Fibroblast of skin of left biceps (primary cell): ENCODE measurements around the gene AGAP1.

Source experiments
- DNase-seq, 2 experiments: peaks; one replicate each; pipeline ENCODE4 v3.0.0-alpha.2; 2013; ENCODE audit warnings: low read depth in 2 of 2

Gene AGAP1

GRCh38 chr2:235569837-235570236 is 76.0 kb downstream of the AGAP1 start:
- no peak for DNase-seq

DNA sequence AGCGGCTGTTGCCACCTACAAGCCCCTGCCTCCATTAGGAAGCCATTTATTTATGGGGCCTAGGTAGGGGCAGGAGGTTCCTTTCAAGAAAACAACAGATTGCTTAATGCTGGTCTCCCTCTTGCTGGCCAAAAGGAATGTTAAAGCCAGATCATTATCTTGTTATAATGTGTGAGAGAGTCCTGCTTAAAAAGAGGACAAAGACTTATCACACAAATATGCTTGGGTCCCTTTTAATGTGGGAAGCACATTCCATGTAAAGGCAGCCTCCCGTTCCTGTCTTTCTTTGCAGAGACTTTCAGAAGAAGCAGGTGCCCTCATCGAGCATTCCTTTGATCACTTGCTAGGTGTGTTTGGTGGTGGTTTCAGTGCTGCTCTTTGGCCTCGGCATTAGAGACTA is 76.4 kb downstream of the AGAP1 start:
- DNase-seq: no peak

DNA sequence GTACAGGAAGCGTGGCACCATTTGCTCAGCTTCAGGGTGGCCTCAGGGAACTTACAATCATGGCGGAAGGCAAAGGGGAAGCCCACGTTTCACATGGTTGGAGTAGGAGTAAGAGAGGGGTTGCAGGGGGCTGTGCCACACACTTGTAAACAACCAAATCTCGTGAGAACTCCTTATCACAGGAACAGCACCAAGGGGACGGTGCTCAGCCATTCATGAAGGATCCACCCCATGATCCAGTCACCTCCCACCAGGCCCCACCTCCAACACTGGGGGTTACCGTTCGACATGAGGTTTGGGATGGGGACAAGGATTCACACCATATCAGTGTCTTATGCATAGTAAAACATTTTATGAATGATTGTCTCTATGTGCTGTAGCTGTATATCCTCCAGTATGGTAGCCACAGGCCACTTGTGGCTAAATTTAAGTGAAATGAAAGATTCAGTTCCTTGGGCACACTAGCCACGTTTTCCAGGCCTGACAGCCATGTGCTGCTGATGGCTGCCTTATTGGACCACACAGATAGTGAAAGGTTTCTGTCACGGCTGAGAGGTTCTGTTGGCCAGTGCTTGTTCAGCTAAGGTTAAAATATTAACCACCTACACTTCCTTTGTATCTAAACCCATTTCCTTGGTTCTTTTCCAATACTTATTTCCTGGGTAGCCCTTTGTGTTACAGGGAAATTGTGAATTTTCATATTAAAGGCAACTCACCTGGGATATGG is 77.3 kb downstream of the AGAP1 start:
- DNase-seq: no peak

DNA sequence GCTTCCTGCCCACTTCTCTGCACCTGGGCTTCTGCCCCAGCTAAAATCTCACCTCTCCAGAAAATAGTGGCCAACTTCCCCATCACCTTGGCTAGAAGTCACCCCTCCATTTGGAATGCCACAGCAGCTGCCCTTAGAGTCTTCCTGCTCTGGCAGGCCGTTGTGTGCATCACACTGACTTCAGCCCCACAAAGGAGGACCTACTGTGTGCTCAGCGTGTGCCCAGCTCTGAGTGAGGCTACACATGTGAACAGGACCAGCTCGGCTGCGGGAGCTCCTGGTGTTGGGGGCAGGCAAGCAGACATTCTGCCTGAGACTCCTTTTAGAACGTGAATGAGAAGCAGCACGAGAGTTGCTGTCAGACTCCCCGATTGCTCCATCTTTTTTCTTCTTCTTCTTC is 78.7 kb downstream of the AGAP1 start:
- no peak for DNase-seq

GRCh38 chr2:235573331-235574221 is 79.7 kb downstream of the AGAP1 start:
- DNase-seq: no peak

DNA sequence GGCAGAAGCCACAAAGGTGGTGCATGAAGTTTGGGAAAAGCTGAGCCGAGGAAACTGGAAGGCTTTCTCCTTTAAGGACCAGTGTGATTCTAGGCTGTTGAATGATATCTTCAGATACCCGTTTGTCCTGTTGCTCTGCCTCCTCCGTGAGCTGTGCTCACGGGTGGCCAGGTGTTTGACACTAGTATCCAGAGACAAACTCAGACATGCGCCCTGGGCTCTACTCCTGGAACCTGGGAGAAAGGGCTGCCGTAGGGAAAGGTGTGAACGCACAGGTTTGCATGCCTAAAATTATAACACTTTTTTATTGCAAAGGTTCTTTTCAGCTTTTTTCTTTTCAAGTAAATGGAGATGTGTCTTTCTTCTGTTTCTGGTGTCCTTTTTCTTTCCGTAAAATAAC is 81.6 kb downstream of the AGAP1 start:
- no peak for DNase-seq

GRCh38 chr2:235575904-235576303 is 82.1 kb downstream of the AGAP1 start:
- DNase-seq: no peak

DNA sequence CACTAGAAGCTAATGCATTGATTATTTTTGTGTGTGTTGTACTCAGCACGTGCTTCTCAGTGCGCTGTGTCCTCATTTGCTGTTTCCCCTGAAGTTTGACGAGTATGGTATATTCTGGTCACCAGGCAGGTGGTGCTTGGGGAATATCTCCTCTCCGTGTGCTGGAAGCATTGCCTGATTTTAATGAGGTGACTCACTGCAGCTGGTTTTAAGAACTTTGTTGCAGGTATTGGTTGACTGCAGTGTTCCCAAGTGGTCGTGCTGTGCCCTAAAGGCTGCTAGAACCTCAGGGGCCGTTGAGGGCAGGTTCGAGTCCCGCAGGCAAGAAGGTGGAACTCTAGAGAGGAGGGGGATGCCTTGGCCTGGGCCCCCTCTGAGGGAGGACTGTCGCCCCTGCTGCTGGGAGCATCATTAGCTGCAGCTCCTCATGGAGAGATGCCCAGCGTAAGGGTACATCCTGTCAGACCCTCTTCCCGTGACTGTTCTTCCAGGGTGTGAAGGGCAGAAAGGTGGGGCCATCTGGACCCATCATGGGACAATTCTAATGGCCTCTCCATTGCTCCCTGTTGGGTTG is 82.6 kb downstream of the AGAP1 start:
- DNase-seq: no peak

GRCh38 chr2:235577404-235578330 is 83.8 kb downstream of the AGAP1 start:
- no peak for DNase-seq

DNA sequence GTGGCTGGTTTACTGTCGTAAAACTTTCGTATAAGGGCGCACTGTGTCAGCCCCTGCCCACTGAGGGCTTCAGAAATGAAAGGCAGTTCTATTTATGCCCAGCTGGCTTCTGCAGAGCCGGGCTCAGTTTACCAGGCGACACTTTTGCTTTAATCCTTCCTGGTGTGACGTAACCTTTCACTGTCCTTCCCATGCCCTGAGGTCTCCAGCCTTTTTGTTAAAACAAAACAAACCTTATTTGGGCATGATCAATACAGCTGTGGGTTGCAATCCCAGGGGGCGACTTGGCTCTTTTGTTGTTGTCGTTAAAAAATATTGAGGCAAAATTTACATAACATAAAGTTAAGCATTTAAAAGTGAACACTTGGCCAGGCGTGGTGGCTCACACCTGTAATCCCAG is 85.3 kb downstream of the AGAP1 start:
- DNase-seq: no peak

DNA sequence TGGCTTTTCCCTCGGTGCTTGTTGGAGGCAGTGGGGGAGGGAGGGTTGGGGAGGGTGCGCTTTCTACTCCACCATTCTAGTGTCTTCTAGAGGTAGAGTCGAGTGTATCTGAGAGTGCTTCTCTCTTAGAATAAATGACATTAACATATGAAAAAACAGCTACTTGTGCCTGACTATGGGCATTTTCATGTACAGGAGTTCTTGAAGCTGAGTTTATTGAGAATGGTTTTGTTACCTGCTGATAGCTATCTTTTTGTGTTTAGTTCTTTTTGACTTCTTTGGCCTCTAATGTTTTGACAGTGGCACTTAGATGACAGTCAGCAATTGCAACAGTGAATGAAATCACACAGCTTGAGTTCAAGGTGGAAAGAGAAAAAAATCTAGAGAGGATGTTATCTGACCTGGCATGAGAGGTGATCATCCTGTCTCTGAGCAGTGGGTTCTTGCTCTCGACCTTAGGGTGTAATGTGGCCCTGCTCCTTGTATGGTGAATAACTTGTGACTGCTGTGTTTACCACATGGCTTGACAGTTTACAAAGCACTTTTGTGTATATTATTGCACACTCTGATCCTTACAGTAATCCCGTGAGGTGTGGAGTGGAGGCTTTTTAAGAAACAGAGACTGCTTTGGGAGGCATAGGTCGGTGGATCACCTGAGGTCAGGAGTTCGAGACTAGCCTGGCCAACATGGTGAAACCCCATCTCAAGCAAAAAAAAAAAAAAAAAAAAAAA is 86.7 kb downstream of the AGAP1 start:
- DNase-seq: no peak

GRCh38 chr2:235582081-235582686 is 88.3 kb downstream of the AGAP1 start:
- no peak for DNase-seq

- no peak for DNase-seq
Observed at GRCh38 chr2:235582729-235583128, 88.9 kb downstream of the AGAP1 start.

DNA sequence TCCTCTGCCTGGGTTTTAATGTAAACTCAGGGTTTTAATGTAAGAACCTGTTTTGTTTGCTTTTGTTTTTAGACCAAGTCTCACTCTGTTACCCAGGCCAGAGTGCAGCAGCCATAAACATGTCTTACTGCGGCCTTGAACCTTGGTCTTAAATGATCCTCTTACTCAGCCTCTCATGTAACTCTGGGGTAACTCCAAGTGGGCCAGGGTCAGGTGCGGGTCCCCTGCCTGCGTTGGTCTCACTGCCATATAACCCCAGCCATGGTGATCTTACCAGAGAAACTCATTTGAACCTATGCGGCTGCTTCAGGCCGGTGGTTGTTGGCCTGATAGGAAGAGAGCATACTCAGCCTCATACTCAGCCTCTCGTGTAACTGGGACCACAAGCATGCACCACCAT is 89.3 kb downstream of the AGAP1 start:
- DNase-seq: no peak

DNA sequence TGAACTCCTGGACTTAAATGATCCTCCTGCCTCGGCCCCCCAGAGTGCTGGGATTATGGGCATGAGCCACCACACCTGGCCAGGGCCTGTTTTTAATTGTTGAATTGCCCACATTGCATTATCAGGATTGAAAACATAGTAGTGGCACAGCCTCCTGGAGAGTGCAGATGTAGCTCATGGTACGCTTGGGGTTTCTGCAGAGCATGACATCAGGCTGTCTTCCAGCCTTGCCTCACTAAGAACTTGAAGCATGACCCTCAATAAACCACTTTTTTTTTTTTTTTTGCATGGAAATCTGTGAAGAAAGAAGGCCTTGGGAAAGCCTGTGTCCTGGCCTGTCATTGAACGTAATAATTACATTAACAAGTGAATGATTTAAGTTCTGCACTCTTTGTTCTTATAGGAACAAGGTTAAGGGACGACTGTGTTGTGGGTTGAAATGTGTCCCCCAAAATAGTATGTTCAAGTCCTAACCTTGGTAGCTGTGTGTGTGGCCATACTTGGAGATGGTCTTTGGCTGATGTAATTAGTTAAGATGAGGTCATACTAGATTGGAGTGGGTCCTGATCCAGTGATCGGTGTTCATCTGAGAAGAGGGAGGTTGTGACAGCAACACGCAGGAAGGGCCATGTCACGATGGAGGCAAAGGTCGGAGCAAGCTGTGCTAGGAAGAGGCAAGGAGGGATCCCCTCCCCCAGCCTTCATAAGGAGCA is 90.2 kb downstream of the AGAP1 start:
- no peak for DNase-seq

DNA sequence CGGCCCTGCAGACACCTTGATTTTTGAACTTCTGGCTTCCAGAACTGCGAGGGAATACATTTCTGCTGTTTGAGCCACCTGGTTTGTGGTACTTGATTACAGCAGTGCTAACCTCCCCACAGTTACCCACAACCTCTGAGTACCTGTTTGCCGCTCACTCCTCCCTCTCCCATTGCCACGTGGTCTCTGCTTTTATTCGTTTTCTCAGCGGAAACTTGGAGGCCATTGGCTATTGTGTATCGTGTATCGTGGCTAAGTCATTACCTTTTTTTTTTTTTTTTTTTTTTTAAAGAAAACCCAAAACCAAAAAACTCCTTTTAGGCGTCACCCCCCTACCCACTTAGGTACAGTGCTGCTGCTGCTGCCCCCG is 90.8 kb downstream of the AGAP1 start:
- DNase-seq: no peak

DNA sequence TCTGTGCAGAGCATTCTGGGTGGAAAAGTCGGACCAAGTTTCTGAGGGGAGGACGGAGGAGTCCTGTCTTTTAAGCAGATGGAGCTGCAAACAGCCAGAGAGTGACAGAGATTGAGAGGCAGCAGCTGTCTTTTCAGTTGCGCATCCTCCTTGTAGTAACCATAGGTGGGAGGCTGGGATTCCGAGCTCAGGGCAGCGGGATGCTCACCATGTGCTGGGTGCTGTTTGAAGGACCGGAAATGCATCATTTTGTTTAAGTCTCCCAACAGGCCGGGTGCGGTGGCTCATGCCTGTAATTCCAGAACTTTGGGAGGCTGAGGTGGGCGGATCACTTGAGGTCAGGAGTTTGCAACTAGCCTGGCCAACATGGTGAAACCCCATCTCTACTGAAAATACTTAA is 93.4 kb downstream of the AGAP1 start:
- DNase-seq: no peak

DNA sequence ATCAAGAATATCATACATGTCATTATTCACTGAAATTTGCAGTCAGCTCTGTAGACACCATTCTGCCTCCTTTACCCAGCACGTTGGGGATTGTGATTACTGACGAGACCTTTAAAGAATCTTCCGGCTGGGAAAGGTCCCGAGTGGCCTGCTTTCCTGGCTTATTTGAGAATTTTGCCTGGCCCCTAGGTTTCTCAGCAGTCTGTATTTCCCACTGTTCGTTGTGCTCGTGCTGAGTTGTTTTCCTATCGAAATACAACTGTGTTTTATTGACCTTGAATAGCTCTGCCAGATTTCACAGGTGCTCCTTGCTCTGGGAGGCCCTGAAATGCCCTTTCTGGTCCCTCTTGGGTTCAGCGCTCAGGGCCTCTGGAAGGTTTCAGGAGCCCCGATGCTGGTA is 94.9 kb downstream of the AGAP1 start:
- no peak for DNase-seq

DNA sequence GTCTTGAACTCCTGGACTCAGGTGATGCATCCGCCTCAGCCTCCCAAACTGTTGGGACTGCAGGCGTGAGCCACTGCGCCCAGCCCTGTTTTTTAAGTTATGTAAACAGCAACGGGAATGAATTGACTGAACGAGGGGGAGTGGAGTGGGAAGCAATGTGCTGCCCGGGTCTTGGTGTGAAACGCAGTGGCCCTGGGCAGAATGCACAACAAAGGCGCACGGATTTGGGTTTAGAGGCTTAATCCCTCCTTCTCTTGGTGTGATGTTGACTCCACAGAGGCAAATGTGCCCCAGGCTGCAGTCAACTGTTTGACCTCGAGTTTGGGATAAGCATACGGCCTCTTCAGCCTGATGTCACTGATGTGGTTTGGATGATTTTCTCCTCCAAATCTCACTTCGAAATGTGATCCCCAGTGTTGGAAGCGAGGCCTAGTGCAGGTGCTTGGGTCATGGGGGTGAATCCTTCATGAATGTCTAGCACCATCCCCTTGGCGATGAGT is 97.4 kb downstream of the AGAP1 start:
- no peak for DNase-seq

DNA sequence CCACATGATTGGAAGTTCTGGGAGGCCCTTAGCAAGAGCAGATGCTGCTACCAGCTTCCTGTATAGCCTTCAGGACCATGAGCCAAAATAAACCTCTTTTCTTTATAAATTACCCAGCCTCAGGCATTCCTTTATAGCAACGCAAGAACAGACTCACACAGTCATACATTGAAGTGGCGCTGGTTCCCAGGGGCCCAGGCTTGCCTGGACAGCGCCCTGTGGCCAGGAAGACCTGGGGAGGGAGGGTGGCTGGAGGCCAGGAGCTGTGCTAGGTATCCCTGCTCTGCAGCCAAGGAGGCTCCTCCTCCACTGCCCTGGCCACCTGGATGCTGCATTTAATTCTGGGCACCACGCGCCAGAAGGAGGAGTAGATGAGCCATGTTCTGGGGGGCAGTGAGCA is 98.1 kb downstream of the AGAP1 start:
- DNase-seq: no peak
